Glomerular endothelial cell (primary cell): ENCODE measurements around the gene VTA1. TPM values are rescaled to one million over a fixed set of nuclear protein-coding genes. Genes with fewer than 3 reads are reported as not detected.

Experiments
- DNase-seq: peaks from one replicate; pipeline ENCODE4 v3.0.0-alpha.2; 2011; ENCODE audit warnings: low read depth, low spot score; ENCODE audit errors: extremely low read depth
- total RNA-seq: library from RNA; depleted of rRNA; stranded (reverse); fragments of >200 nt; gene quantifications from 2 replicates; pipeline ENCODE4 v1.2.3, GENCODE V29; 2015

VTA1 gene
- total RNA-seq, 1 donor from 2014 or later = 50.2 TPM

DNA sequence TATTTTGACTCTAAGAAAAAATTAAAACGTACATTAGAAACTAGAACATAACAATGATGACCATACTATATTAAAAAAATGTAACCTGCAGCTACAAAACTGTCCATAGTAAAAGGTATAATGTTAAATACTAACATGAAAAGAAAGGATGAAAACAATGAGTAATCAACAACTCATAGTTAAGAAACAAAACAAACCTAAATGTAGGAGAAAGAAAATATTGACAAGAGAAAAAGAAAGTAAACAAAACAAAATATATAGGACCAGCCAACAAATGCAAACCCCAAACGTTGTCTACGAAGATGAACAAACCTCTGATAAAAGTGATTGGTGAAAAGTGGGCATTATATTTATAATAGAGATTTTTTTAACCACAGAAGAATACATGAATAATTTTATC is 113.7 kb downstream of the VTA1 start:
- no peak for DNase-seq

DNA sequence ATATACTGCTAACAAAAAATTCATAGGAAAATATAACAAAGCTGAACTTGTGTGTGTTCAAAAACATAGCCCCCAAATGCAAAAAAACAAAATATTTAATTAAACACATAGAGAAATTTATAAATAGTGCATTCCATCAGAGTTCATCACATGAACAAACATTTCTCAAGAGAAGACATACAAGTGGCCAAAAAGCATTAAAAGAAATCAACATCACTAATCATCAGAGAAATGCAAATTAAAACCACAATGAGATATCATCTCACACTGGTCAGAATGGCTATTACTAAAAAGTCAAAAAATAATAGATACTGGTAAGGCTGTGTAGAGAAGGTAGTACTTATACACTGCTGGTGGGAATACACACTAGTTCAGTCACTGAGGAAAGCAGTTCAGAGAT is 115.2 kb downstream of the VTA1 start:
- DNase-seq = no peak

DNA sequence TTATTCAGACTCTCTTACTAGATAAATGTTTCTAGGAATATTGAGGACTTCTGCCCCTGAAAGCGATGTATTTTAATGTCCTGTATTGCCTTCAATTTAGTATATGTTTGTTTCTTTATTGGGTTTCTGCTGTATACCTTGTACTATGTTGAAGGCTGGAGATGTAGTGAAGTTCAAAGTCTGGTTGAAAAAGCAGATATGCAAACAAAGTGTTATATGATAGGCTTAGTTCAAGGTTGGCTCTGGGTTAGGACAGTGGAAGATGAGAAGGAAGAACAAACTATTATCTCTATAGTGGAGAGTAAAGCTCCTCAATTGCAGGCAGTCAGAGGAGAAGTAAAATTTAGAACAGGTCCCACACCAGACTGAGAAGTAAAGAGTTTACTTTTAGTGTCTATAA is 118.4 kb downstream of the VTA1 start:
- no peak for DNase-seq

GRCh38 chr6:142266060-142266459 is 119.0 kb downstream of the VTA1 start:
- DNase-seq = no peak

DNA sequence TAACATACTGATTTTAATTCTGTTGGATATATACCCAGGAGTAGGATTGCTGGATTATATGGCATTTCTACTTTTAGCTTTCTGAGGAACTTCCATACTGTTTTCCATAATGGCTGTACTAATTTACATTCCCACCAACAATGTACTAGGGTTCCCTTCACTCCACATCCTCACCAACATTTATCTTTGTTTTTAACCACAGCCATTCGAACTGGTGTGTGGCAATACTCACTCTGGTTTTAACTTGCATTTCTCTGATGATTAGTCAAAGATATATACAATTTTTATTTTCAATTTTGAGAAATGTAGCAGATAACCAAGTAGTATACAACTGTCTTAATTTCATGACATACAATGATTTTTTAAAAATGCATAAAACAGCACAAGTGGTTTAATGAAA is 124.4 kb downstream of the VTA1 start:
- DNase-seq = no peak

Other genes starting within 250 kb of the VTA1 start
- not detected in 2 replicates for gene GJE1, start 14.3 kb upstream of the VTA1 start, total RNA-seq
- not detected in 2 replicates for gene NMBR, start 141 bp upstream of the VTA1 start, total RNA-seq
- 65.2 and 79.5 TPM in 2 replicates for gene ADGRG6, start 154.7 kb downstream of the VTA1 start, total RNA-seq